ENCODE results near the gene DEDD. TPM values are rescaled to one million over a fixed set of nuclear protein-coding genes. Genes with fewer than 3 reads are reported as not detected.
A peak's percentile ranks its signal among the peaks of the same experiment; 100 is the strongest.

The DEDD gene, protein sequence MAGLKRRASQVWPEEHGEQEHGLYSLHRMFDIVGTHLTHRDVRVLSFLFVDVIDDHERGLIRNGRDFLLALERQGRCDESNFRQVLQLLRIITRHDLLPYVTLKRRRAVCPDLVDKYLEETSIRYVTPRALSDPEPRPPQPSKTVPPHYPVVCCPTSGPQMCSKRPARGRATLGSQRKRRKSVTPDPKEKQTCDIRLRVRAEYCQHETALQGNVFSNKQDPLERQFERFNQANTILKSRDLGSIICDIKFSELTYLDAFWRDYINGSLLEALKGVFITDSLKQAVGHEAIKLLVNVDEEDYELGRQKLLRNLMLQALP
- total RNA-seq = 37.6 TPM

DNA sequence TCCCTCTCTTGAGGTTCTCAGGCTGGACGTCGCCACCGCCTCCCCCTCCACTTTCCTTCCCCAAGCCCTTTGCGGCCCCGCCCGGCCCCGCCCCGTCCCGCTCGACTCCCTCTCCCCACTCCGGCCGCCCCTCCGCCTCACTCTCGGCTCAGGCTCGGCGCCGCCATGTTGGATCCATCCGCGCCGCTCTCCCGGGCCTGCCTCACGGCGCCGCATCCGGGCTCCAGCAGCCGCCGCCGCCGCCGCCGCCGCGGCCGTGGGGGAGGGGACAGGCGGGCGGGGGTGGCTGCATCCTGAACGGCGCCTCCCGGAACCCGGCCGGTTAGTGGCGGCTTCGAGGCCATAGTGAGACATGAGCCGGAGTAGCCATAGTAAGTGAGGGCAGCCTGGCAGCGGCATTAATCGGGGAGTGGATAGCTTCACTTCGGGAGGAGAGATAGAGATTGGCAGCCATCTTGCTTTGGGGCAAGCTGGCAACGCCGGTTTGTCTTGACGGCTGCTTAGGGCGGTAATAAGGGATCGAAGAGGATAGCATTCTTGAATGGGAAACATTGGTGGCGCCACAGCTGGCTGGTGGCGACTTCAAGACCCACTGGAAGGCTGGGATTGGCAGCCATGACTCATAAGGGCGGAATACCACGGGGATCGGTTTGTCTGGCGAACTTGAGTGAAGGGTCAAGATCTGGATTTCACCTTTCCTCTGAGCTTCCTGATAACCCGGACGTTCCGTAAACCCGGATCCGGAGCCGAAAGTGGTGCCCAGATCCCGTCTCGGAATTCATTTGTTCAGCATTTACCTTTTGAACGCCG lies at the start of gene DEDD:
DEDD (minus strand) TSS at position 258 of the 810 bp plus-strand sequence. CDS start 8,205 bp downstream, outside the sequence.
- peak; percentile 98 for DNase-seq

GRCh38 chr1:161182214-161182613 lies 49.7 kb upstream of the DEDD start:
- no peak for DNase-seq

DNA sequence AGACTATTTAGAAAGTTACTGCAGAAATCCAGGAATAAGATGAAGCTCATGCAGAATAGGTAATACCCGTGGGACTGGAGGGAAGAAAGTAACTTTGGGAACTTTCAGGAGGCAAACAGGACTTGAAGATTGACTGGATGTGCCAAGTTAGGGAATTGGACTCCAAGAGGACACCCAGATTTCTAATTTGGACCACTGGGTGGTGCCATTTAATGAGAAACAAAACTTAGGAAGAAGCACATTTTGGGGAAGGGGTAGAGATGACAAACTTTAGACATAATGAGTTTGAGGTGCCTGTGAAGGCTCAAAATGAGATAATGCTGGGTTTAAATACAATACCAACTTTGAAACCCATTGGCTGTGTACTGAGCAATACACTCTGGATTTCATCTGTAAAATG lies 48.2 kb upstream of the DEDD start:
- DNase-seq = no peak

- DNase-seq = no peak
Observed at GRCh38 chr1:161179698-161180097, 47.2 kb upstream of the DEDD start.

- DNase-seq = no peak
Observed at GRCh38 chr1:161177936-161178244, 45.4 kb upstream of the DEDD start.

DNA sequence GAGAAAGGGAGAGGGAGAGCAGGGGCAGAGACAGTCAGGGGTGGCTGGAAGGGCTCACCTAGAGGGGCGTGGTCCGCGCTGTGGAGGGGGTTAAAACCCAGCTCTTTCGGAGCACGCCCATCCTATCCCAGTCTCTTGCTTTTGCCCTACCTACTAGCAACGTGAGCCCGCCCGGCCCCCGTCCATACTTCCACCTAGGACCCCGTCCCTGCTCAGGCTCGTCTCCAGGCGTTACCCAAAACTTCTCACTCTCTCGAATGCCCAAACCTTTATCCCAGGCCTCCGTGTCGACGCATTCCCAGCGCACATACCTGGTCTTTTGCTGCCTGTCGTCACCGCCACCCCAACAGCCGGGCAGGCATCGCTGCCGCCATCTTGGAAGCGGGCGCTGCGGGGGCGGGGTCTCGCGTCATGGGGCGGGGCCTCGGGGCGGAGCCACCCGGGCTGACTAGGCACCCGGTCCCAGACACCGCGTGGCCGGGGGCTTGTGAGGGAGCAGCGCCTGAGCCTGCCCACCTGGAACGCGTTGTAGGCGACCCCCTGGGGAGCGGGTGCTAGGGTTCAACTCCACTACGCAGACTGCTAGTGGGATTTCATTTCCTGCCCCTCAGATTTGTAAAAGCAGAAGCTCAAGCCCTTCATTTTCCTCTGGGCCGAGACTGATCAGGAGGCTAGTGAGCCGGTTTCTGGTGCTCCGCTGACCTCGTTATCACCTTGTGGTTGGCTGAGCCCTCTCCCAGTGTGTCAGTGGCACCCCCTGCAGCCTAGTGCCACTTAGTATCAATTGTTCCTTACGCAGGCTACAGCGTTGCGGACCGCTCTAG lies 44.9 kb upstream of the DEDD start, which contains the start of gene B4GALT3:
B4GALT3 (minus strand) TSS at position 396 of the 824 bp plus-strand sequence. CDS start 1,447 bp downstream, outside the sequence.
- DNase-seq = peak; percentile 94

- DNase-seq = no peak
Observed at GRCh38 chr1:161176468-161177111, 44.1 kb upstream of the DEDD start.

DNA sequence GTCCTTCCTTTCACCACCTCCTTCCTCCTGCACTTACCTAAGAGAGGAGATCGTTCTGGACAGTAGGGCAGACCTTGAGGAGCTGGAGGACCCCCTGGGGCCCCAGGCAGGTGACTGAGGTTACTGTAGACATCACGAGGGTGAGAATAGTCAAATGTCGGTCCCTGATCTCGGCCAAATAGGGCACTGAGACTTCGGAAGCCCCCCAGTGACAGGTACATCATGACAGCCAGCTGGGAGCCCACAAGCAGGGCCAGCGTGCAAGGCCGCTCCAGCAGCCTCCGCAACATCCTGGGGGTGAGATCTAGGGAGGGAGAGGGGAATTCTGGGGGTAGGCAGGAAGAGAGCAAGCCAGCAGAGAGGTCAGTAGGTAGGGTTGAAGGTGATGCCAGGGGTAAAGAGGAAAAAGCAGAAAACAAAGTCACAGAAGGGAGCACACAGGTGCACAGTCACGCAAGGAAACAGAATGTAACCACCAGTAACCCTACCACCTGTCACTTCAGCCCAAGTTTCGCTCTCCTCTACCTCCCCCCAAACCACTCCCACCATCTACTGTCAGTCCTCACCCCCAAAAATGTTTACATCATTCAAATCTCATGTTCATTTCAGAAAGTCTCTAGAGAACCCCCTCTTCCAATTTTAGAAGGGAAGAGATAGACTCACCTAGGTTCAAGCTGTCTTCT lies 43.4 kb upstream of the DEDD start:
- DNase-seq = no peak

DNA sequence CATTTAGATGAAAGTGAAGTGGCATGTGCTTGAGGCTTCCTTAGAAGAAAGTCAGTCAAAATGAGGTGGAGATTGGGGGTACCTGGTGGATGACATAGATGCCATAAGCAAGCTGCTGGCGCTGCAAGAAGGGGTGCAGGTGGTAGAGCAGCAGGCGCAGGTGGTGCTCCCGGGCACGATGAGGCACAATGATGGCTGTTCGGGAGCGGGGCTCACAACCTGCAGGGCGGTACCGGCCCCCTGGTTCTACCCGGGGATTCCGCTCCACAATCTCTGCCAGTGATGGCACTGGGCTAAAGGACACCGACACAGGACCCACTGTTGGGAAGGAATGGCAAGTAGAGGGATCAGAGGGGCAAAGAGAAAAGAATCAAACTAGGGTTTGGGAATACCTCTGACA lies 42.4 kb upstream of the DEDD start:
- no peak for DNase-seq

DNA sequence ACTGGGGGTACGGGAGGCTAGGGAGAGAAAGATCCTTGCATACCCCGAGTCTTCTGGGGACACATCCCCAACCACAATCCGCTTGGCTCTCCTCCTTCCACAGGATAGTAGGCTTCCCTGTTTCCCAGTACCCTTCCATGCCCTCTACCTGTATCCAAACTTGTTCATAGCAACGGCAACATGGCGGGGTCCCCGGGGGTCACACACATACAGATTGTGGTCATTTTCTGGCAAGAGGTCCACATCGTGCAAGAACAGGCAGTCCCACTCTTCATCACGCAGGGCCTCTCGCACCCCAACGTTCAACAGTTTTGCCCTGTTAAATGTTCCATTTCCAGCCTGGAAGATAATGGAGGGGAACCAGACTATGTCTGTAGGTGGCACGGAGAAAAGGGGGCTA lies 41.2 kb upstream of the DEDD start:
- DNase-seq = no peak

GRCh38 chr1:161172776-161173376 lies 40.4 kb upstream of the DEDD start:
- DNase-seq = peak; percentile 41

DNA sequence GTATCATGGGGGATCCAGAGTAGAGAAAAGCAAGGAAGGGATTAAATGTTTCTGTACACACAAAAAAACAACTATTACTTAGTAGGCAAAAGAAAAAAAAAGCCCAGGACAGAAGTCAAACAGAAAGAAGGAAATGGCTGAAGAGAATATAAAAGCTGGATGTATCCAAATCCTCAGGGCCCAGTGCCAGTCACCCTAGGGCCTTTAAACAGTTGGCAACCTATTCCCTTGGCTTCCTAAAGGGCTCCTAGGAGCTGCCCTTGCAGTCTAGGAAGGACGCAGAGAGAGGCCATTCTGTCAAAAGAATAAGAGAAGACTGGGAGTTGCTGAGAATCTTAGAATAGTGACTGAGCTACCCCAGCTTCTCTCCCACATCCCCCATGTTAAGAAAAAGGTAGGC lies 39.9 kb upstream of the DEDD start:
- no peak for DNase-seq

DNA sequence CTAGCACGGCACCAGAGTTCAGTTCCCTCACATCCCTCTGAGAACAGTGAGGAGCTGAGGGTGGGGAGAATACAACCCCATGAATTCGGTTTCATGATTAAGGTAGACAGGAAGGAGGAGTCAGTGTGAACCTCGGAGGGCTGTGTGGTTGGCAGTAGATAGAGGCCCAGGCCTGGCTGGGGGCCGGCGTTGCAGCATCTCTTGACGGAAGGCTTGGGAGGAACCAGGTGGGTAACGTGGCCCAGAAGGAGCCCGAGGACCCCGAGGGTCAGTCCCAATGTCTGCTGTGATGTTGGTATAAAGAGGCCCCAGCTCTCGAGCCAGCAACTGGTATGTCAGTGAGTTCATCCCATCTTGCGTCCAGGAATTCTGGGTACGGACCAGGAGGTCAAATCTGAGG lies 39.2 kb upstream of the DEDD start:
- DNase-seq = no peak

DNA sequence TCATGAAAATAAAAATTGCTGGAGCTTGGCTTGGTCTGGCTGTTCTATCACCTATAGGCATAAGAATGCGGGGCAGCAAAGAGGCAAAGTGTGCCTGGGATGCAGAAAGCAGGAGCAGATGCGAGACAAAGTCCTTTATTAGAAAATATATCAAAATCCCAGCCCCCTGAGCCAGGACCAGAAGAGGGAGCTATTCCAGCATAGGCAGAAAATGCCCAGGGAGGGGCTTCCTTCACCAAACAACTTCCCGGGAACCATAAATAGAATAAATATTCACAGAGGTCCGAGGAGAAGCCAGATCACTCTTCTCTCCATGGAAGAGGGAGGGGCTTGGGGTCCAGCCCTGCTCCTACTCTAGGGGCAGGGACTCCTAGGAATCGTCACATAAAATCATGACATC lies 38.7 kb upstream of the DEDD start:
- DNase-seq = no peak

DNA sequence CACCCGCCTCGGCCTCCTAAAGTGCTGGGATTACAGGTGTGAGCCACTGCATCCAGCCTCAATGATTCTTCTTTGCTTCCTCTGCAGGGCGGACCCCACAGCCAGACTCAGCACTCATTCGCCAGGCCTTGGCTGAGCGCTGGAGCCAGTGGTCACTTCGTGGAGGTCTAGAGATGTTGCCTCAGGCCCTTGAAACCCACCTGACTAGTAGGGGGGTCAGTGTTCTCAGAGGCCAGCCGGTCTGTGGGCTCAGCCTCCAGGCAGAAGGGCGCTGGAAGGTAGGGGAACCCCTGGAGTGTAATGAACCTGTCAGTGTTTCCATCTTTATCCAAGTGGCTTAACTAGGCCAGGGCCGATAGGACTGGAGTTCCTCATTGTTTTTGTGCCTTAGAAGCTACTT lies 36.4 kb upstream of the DEDD start:
- DNase-seq = no peak

DNA sequence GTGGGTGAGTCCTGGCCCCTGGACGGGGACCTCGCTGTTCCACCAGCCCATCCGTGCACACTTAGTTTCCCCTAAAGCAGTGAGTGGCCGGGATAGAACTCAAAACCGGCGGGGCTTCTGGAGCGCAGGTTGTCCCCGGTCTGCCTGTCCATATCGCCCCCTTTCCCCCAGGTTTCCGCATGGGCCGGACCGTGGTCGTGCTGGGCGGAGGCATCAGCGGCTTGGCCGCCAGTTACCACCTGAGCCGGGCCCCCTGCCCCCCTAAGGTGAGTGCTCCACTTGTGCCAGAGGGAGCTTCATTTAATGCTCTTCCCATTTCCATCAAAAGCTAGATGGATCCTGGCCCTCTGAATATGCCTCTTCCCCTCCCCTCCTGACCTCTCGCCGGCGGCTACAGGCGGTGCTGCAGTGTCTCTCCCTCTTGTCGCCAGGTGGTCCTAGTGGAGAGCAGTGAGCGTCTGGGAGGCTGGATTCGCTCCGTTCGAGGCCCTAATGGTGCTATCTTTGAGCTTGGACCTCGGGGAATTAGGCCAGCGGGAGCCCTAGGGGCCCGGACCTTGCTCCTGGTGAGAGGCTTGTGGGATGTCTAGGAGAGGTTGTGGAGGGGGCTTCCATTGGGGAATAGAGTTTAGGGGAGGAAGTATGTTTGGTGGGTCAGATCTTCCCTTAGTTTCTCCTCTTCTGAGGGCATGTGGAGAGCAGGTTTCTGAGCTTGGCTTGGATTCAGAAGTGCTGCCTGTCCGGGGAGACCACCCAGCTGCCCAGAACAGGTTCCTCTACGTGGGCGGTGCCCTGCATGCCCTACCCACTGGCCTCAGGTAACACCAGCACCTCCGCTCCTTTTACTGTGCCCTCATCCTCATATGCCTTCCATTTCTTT lies 34.4 kb upstream of the DEDD start:
- no peak for DNase-seq

DNA sequence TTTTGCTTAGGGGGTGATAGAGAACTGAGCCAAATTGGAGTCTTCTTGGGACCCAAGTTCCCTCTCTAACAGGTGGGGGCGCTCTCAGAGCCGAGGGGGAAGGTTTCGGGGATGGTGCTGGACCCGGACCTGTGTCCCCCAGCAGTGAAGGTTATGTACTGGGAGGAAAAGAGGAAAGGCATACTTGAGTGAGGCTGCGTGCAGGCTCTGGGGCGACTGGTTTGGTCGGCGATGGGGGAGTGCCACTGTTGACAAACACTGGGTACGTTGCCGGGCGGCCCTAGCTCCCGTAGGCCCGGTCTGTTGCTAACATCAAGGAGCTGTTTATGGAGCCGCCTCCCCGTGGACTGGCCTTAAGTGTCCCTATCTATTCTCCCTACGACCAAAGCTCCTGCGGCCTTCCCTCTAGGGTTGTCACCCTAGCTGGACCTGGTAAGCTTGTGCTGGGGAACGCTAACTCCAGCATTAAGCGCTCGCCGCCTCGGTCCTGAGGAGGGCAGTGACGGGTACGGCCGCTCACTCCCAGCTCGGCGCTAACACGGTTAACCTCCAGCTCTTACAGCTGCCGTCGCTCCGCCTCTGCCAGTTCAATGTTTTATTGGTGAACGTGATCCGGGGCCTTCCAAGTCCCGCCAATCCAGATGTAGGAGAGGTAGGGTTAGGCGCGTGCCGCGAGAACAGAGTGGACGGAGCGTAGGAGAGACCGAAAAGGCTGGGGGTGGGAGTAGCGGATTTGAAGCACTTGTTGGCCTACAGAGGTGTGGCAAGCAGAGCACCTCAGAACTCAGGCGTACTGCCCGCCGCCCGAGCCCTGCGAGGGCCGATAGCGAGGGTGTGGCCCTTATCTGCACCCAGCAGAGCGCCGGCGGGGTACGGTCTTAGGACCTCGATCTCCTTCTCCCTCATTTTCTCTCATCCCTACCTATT lies 33.5 kb upstream of the DEDD start, which contains the start of gene PPOX:
PPOX (plus strand) TSS at position 685 of the 927 bp plus-strand sequence. CDS start 422 bp downstream, outside the sequence.
- peak; percentile 99 for DNase-seq

GRCh38 chr1:161164901-161165610 lies 32.6 kb upstream of the DEDD start:
- no peak for DNase-seq
